BLaER1 (cell line): ENCODE results near the gene MAP3K5.

ENCODE experiments used
- H3K27ac ChIP-seq: shearing (Covaris generic); formaldehyde crosslinking; 2 replicates; pipeline ENCODE4 v1.8.1; 2022
- H3K27me3 ChIP-seq: shearing (Covaris generic); formaldehyde crosslinking; 2 replicates; pipeline ENCODE4 v1.8.1; 2022
- H3K36me3 ChIP-seq: shearing (Covaris generic); formaldehyde crosslinking; 2 replicates; pipeline ENCODE4 v1.8.1; 2022
- H3K4me1 ChIP-seq: shearing (Covaris generic); formaldehyde crosslinking; 2 replicates; pipeline ENCODE4 v1.8.1; 2022
- H3K4me2 ChIP-seq: shearing (Covaris generic); formaldehyde crosslinking; 2 replicates; pipeline ENCODE4 v1.8.1; 2022
- H3K4me3 ChIP-seq: shearing (Covaris generic); formaldehyde crosslinking; 2 replicates; pipeline ENCODE4 v1.8.1; 2022
- H3K9ac ChIP-seq: shearing (Covaris generic); formaldehyde crosslinking; 2 replicates; pipeline ENCODE4 v1.8.1; 2022
- H3K9me3 ChIP-seq: shearing (Covaris generic); formaldehyde crosslinking; 2 replicates; pipeline ENCODE4 v1.8.1; 2022
- H4K20me1 ChIP-seq: shearing (Covaris generic); formaldehyde crosslinking; 2 replicates; pipeline ENCODE4 v1.8.1; 2022
- Cebpa-rat ChIP-seq: shearing (Covaris generic); IDR thresholded peaks from 2 replicates; pipeline ENCODE4 v1.8.1; 2022

Gene MAP3K5

DNA sequence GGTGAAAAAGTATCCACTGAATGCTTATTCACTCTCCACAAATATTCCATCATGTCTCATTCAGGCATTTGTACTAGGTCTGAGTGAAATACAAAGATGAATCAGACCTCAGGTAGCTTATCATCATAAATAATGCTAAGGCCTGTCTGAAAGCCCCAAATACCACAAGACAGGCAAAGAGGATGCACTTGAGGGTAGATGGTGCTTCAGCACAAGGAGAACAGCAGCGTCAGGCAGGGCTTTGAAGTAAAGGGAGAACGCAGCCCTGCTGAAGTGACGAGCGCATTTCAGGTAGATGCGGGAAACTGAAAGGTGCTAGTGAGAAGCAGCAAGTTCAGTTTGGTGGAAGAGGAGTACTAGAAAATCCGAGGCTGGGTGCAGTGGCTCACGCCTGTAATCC is 38.7 kb downstream of the MAP3K5 start:
- no peak overlapping the region for H3K4me2 ChIP-seq
- H3K4me1 ChIP-seq, result peaks cover 18% of the 10 kb centered on the region

DNA sequence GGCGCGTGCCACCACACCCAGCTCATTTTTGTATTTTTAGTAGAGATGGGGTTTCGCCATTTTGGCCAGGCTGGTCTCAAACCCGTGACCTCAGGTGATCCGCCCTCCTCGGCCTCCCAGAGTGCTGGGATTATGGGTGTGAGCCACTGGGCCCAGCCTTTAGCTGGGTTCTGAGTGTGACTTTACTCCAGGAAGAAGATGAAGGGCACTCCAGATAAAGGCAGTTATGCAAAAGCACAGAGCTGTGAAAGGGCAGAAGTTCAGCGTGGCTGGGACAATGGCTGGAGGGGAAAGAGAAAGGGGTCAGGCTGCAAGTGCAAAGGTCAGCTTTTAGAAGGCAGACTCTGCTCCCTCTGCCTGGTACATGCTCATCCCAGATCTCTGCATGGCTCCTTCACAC is 39.7 kb downstream of the MAP3K5 start:
- no peaks in the 10 kb centered on the region for H3K27me3 ChIP-seq
- no peak overlapping the region for H3K4me2 ChIP-seq
- H3K27ac ChIP-seq, result no peak overlapping the region
- TF ChIP-seq Cebpa-rat, result no peak
- no peak overlapping the region for H3K9ac ChIP-seq
- no peaks in the 10 kb centered on the region for H3K9me3 ChIP-seq
- no peaks in the 10 kb centered on the region for H4K20me1 ChIP-seq
- no peak overlapping the region for H3K4me3 ChIP-seq
- peaks cover 18% of the 10 kb centered on the region for H3K4me1 ChIP-seq
- no peaks in the 10 kb centered on the region for H3K36me3 ChIP-seq

More for the DNA sequence above, 38.7 kb downstream of the MAP3K5 start:
- Histone ChIP-seq H3K9ac (no peak overlapping the region), H3K4me3 (no peak overlapping the region), H3K36me3 (no peaks in the 10 kb centered on the region), H4K20me1 (no peaks in the 10 kb centered on the region), H3K27me3 (no peaks in the 10 kb centered on the region), H3K9me3 (no peaks in the 10 kb centered on the region), H3K27ac (no peak overlapping the region)
- TF ChIP-seq Cebpa-rat, result no peak

DNA sequence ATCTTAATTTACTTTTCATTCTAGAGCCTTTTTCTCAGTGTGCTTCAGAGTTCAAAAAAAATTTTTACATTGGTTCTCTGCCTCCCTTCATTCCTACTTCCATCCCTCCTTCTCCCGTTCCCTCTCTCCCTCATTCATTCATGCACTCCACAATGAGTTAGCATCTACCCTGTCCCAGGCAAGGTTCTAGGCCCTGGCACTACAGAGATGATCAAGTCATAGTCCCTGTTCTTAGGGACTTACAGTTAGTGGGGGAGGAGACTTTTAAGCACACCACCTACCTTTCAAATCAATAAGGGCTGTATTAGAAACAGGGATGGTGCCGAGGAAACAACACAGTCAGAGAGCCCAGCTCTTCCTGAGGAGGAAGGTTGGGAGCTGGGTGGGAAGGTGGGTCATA is 40.3 kb downstream of the MAP3K5 start:
- Histone ChIP-seq H4K20me1 (no peaks in the 10 kb centered on the region), H3K9ac (no peak overlapping the region), H3K4me3 (no peak overlapping the region), H3K4me2 (peak overlapping the region; percentile 35), H3K36me3 (no peaks in the 10 kb centered on the region), H3K27me3 (no peaks in the 10 kb centered on the region), H3K4me1 (peaks cover 18% of the 10 kb centered on the region), H3K27ac (no peak overlapping the region), H3K9me3 (no peaks in the 10 kb centered on the region)
- TF ChIP-seq Cebpa-rat, result no peak

DNA sequence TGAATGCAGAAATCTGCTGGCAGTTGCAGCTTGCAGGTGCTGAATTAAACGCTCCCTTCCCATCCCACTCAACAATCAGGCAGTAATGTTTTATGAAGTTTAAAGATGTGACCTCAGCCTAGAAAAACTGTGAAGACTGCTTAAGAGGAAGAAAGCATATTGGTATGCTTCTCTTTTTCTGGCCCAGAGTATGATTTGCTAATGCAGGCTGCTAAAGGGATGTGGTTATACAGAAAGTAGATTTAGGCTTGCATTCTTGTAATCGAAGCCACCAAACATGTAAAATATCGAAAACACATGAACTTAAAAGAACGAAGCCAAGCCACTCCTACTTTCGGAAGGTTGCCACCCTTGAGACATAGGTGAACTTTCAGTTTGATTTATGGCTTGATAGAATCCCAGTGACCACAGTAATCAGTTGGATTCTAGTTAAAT is 40.7 kb downstream of the MAP3K5 start:
- H3K9ac ChIP-seq, result no peak overlapping the region
- H4K20me1 ChIP-seq, result no peaks in the 10 kb centered on the region

DNA sequence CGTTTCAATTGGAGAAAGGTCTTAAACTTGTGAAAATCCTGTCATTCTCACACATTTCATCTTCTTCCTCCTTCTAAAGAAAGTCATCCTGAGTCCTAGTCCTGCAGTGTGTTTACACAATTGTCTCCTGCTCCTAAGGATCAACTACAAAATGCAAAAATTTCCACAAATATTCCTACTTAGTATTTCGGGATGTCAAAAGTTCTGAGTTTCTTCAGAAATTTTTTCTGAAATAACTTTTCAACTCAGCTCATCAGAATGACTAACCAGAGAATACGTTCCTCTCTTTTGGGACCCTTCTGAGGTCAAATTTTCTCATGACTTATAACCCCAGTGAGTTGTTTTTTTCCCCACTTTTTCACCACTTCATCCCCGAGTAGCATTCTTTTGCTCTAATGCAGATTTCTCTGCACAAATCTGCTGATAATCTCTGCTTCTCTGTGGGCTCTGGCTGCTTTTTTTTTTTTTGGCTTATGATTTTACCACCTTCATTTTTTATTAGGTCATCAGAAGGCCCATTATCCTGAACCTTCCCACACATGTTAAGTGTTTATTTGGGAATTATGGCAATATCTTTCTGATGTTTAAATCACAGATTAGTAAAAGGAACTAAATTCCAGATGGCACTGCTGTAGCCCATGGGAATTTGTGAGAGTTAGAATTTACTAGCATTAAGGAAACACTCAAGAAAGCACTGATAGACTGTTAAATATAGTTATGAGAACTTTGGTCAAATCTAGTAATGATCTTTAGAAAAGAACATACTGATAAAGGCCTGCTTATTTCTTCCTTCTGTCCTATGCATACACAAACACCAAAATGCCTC is 41.4 kb downstream of the MAP3K5 start:
- TF ChIP-seq Cebpa-rat, result no peak
- Histone ChIP-seq H3K27ac (no peak overlapping the region), H3K36me3 (no peaks in the 10 kb centered on the region), H3K9me3 (no peaks in the 10 kb centered on the region), H3K4me2 (peak overlapping the region; percentile 35), H3K27me3 (no peaks in the 10 kb centered on the region), H3K9ac (no peak overlapping the region), H4K20me1 (no peaks in the 10 kb centered on the region), H3K4me3 (no peak overlapping the region), H3K4me1 (peaks cover 18% of the 10 kb centered on the region)

More for the DNA sequence above, 40.7 kb downstream of the MAP3K5 start:
- Histone ChIP-seq H3K36me3 (no peaks in the 10 kb centered on the region), H3K27me3 (no peaks in the 10 kb centered on the region), H3K27ac (no peak overlapping the region), H3K4me1 (peaks cover 18% of the 10 kb centered on the region), H3K9me3 (no peaks in the 10 kb centered on the region), H3K4me2 (peak overlapping the region; percentile 35), H3K4me3 (no peak overlapping the region)
- no peak for TF ChIP-seq Cebpa-rat

DNA sequence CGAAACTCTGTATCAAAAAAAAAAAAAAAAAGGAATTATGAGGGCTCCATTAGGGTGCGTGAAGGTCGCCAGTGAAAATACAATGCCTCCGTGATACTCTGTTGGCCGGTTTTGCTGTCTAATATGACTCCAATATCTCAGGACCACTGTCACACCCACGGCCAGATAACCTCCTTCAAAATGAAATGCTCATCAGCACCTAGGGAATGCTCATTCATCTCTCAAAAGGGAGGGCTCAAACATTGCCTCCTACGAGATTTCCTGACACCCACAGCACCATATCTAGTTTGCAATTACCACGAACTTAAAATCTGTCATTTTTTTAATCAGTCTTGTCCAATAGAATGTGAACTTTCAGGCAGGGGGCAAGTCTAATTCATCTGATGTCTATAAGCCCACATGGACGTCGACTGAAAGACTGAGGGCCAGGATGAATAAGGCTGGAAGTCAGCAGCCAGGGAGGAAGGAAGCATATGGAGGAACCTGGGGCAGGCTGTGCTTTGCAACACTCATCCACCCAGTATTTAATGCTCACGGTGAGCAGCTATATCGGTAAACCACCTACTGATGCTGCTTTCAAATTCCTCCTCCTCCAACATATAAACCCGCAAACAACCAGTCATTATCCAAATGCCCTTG is 42.8 kb downstream of the MAP3K5 start:
- Histone ChIP-seq H3K27ac (no peak overlapping the region), H3K27me3 (no peaks in the 10 kb centered on the region), H3K9ac (no peak overlapping the region), H3K4me2 (no peak overlapping the region), H3K36me3 (no peaks in the 10 kb centered on the region), H4K20me1 (no peaks in the 10 kb centered on the region), H3K4me1 (peaks cover 18% of the 10 kb centered on the region), H3K9me3 (no peaks in the 10 kb centered on the region; the same call in 1 of the 2 replicates), H3K4me3 (no peak overlapping the region)
- TF ChIP-seq Cebpa-rat, result no peak

DNA sequence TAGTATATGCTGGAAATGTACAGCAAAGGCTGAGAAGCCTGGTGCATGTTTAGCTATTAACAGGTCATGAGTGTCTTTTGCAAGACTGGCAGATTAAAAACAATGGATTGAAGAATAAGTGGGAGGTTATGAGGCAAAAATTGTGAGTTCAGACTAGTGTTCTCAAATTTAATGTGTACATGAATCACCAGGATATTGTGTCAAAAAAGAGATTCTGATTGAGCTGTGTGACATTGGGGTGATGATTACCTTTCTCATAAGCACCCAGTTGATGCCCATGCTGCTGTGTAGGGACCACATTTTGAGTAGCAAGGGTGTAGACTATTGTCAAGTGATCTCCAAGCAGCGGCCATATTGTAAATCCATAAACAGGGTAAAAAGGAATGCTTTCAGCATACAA is 44.8 kb downstream of the MAP3K5 start:
- H3K27me3 ChIP-seq, result no peaks in the 10 kb centered on the region
- H4K20me1 ChIP-seq, result no peaks in the 10 kb centered on the region
- peaks cover 16% of the 10 kb centered on the region for H3K9me3 ChIP-seq

DNA sequence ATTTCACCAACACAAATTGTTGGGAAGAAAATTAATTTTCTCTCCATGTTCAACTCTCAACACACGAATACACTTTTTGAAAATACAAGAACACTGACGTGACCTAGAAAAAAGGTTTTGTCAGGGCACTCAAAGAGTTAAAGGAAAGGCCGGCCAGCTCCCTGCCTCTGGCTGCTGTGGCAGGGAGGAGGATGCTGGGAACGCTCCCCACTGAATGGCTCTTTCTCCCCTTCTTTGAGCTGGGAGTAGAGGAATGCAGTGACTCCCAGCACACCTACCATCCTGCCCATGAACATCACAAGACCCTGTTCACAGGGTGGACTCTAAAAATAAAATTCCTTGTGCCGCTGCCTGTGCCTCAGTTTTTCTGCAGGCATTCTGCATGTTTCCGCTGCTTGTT is 47.0 kb downstream of the MAP3K5 start:
- Histone ChIP-seq H3K27me3 (no peaks in the 10 kb centered on the region), H3K9ac (no peak overlapping the region), H3K4me3 (no peak overlapping the region), H3K36me3 (no peaks in the 10 kb centered on the region), H4K20me1 (no peaks in the 10 kb centered on the region), H3K4me1 (peaks cover 11% of the 10 kb centered on the region), H3K9me3 (peaks cover 16% of the 10 kb centered on the region), H3K27ac (no peak overlapping the region), H3K4me2 (no peak overlapping the region)
- TF ChIP-seq Cebpa-rat, result no peak

More for the DNA sequence above, 44.8 kb downstream of the MAP3K5 start:
- no peak for TF ChIP-seq Cebpa-rat
- no peak overlapping the region for H3K27ac ChIP-seq
- H3K36me3 ChIP-seq, result no peaks in the 10 kb centered on the region
- H3K4me2 ChIP-seq, result no peak overlapping the region
- H3K9ac ChIP-seq, result no peak overlapping the region
- H3K4me3 ChIP-seq, result no peak overlapping the region
- peaks cover 17% of the 10 kb centered on the region for H3K4me1 ChIP-seq

DNA sequence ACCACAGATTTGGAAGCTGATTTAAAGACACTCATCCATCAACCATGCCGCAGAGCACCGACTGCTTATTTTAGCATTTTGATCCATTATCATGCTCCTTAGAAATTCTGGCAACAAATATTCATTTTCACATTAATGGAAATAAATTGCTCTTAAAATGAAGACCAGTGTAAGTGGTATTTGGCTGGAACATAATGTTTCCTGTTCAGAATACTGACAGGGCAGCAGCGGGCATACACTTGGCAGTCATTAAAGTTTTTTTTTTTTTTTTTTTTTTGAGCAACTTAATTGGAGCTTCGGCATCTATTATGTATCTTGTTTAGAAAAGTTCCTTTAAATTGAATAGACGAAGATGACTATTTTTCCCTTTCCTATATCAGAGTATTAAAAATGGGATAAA is 47.4 kb downstream of the MAP3K5 start:
- Histone ChIP-seq H3K4me1 (peaks cover 15% of the 10 kb centered on the region), H3K4me3 (no peak overlapping the region), H4K20me1 (no peaks in the 10 kb centered on the region), H3K4me2 (no peak overlapping the region), H3K36me3 (no peaks in the 10 kb centered on the region), H3K9me3 (peaks cover 16% of the 10 kb centered on the region), H3K9ac (no peak overlapping the region), H3K27me3 (no peaks in the 10 kb centered on the region), H3K27ac (no peak overlapping the region)
- TF ChIP-seq Cebpa-rat, result no peak

DNA sequence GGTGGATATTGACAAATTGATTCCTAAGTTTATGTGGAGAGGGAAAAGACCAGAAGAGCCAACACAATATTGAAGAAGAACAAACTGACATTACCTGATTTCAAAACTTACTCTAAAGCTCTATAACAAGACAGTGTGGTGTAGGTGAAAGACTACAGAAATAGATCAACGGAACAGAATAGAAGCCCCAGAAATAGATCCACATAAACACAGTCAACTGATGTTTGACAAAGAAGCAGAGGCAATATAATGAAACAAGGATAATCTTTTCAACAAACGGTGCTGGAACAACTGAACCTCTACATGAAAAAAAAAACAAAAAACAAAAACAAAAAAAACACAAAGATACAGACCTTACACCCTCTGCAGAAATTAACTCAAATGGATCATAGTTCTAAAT is 50.2 kb downstream of the MAP3K5 start:
- Histone ChIP-seq H3K4me1 (peaks cover 24% of the 10 kb centered on the region), H4K20me1 (no peaks in the 10 kb centered on the region), H3K27ac (no peak overlapping the region), H3K9me3 (peaks cover 16% of the 10 kb centered on the region), H3K27me3 (no peaks in the 10 kb centered on the region), H3K36me3 (no peaks in the 10 kb centered on the region), H3K4me2 (no peak overlapping the region), H3K4me3 (no peak overlapping the region), H3K9ac (no peak overlapping the region)
- no peak for TF ChIP-seq Cebpa-rat
